GM12892 (cell line): ENCODE data around the gene FHAD1.
"Not testable (repeated sequence)": the region's sequence is repeated elsewhere in the genome, so short reads cannot be mapped to it uniquely, and the experiment has no call there.

Source experiments
- DNase-seq: peaks from one replicate; pipeline ENCODE4 v3.0.0; 2011; ENCODE audit not compliant: insufficient read length
- FAIRE-seq: peaks from 2 replicates; lab custom pipeline; 2011; peaks lifted over from hg19 to GRCh38; lab: Jason Lieb, UNC
- POLR2A ChIP-seq: IDR thresholded peaks from 2 replicates; pipeline ENCODE4 v1.6.1; 2011; ENCODE audit warnings: low read depth, low read length, control low read depth
- POLR2AphosphoS5 ChIP-seq: IDR thresholded peaks from 2 replicates; pipeline ENCODE4 v1.6.1; 2011; ENCODE audit warnings: low read depth, low read length, control low read depth
- TAF1 ChIP-seq: IDR thresholded peaks from 2 replicates; pipeline ENCODE4 v1.6.1; 2011; ENCODE audit warnings: low read depth, mild to moderate bottlenecking, control low read depth, low read length, borderline replicate concordance

The FHAD1 gene

GRCh38 chr1:15423355-15424077 lies 176.5 kb downstream of the FHAD1 start:
- FAIRE-seq (no peak), DNase-seq (no peak)
- TF ChIP-seq TAF1 (no peak), POLR2A (no peak), POLR2AphosphoS5 (no peak)

DNA sequence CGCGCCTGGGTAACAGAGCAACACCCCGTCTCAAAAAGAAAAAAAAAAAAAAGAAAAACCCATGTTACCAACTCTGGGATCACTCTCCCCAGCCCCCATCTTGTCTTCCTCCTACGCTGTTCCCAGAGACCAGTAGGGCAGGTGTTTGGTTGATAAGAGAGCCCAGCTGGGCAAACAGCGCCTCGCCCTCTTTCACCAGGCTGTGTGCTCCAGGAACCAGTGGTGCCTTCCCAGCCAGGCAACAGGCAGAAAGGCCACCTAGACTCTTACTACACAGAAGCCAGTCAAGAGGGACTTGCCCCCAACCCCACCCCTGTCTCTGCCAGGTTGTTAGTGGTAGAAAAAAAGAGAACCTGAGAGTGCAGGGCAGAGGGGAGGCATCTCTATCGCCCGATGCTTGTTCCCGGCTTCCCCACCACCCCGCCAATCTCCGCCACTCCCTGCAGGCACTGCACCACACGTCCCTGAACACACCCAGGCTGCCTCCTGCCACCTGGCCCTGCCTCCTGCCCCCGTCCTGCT lies 177.2 kb downstream of the FHAD1 start:
- DNase-seq (no peak), FAIRE-seq (no peak)
- no peak for TF ChIP-seq POLR2A
- TF ChIP-seq POLR2AphosphoS5 = no peak
- TF ChIP-seq TAF1 = no peak

- FAIRE-seq (no peak), DNase-seq (no peak)
- TF ChIP-seq TAF1 (no peak), POLR2A (no peak), POLR2AphosphoS5 (no peak)
These were observed 178.0 kb downstream of the FHAD1 start for GRCh38 chr1:15424981-15425380.

DNA sequence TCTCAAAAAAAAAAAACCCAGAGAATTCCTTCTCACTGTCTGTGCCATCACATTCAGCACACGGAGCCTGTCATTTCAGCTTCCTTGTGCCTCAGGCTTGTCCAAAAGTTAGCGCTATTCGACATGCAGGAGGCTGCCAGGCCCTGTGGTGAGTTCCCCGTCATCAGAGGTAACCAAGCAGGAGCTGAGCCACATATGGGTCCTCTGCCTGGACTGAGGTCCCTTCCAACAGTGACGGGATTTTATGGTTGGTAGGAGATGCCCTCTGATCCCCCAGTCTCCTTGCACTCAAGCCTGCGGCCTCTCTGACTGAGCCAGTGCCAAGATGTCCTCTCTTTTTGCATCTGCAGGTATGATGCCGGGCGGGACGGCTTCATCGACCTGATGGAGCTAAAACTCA lies 178.5 kb downstream of the FHAD1 start:
- TF ChIP-seq TAF1 (no peak), POLR2AphosphoS5 (no peak), POLR2A (no peak)
- FAIRE-seq (no peak), DNase-seq (no peak)

DNA sequence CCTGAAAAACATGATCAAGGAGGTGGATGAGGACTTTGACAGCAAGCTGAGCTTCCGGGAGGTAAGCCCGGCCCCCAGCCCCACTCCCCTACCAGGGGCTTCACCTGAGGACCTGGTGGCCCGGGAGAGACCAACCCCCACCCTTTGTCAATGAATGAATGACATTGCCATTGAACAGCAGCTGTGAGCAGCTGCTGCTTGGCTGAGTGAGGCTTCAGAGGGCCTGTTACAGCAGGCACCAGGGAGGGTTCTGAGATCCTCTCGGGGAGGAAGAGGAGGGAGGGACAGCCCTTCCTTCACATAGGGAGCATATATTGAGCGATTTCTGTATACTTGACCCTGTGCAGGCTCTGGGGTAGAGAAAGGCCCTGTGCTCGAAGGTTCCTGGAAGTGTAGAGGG lies 178.9 kb downstream of the FHAD1 start:
- TF ChIP-seq POLR2A = no peak
- no peak for FAIRE-seq
- no peak for DNase-seq

GRCh38 chr1:15426492-15427279 lies 179.7 kb downstream of the FHAD1 start:
- no peak for DNase-seq
- TF ChIP-seq POLR2AphosphoS5 = no peak
- no peak for TF ChIP-seq TAF1
- TF ChIP-seq POLR2A = no peak
- no peak for FAIRE-seq

DNA sequence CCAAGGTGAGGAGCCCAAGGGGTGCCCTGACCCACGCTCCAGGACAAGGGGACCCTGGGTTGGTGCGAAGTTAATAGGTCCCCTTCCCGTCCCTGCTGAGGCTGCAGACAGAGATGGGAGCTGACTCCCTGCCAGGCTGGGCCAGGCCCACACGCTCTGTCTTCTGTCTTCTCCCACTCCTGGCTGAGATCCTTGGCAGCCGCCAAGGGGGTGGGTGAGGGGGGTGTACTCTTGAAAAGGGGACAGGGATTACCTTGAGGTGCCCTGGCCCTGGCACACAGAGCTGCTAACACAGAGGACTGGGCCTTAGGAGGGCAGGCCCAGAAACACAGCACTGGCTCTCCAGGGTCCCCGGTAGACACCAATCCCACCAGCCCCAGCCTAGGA lies 180.2 kb downstream of the FHAD1 start:
- DNase-seq (no peak), FAIRE-seq (no peak)
- TF ChIP-seq TAF1 (no peak), POLR2A (no peak), POLR2AphosphoS5 (no peak)

GRCh38 chr1:15428252-15428651 lies 181.2 kb downstream of the FHAD1 start:
- DNase-seq, FAIRE-seq: not testable (repeated sequence)

DNA sequence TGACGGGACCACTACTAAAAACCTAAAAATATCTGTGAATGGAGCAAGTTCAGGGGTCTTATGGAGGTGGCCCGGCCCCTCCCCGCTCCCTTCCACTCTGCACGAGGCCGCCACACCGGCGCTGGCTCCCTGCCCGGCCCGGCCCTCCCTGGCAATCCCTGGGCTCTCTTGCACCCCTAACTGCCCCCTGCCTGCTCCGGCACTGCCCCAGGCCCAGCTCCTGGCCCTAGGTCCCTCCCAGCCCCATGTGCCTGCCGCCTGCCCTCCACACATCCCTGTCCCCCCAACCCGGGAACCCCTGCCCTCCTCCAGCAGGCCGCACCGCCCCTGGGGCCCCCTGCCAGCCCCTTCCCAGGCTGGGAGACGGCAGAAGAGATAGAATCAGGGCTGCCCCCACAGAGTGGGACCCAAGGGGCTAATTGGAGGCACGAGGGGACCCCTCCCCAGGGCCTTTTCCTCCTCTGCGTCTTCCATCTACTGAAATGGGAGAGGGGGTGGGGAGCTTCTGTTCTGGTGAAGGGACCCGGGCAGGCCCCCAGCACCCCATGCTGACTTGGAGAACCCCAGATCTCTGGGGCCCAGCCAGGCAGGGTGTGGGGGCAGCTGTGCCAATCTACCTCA lies 181.9 kb downstream of the FHAD1 start:
- TF ChIP-seq TAF1 = no peak
- no peak for TF ChIP-seq POLR2A
- no peak for TF ChIP-seq POLR2AphosphoS5
- no peak for FAIRE-seq
- DNase-seq = no peak

- DNase-seq = no peak
- no peak for TF ChIP-seq POLR2A
- TF ChIP-seq POLR2AphosphoS5 = no peak
- TF ChIP-seq TAF1 = no peak
- FAIRE-seq = no peak
These were observed 182.7 kb downstream of the FHAD1 start for GRCh38 chr1:15429701-15430149.

- DNase-seq (peak; percentile 89), FAIRE-seq (peak; percentile 94)
- TF ChIP-seq POLR2AphosphoS5 (no peak; the same call in 1 of the 2 replicates), TAF1 (no peak), POLR2A (no peak)
These were observed 184.0 kb downstream of the FHAD1 start for GRCh38 chr1:15430787-15431570.
